ENCODE data around the gene TFPT. TPM values are rescaled to one million over a fixed set of nuclear protein-coding genes. Genes with fewer than 3 reads are reported as not detected.
"Not testable (repeated sequence)": the region's sequence is repeated elsewhere in the genome, so short reads cannot be mapped to it uniquely, and the experiment has no call there.

Gene TFPT
- total and polyA plus RNA-seq, 4 donors, result 2.4 to 5.6 (median 4.2) TPM

DNA sequence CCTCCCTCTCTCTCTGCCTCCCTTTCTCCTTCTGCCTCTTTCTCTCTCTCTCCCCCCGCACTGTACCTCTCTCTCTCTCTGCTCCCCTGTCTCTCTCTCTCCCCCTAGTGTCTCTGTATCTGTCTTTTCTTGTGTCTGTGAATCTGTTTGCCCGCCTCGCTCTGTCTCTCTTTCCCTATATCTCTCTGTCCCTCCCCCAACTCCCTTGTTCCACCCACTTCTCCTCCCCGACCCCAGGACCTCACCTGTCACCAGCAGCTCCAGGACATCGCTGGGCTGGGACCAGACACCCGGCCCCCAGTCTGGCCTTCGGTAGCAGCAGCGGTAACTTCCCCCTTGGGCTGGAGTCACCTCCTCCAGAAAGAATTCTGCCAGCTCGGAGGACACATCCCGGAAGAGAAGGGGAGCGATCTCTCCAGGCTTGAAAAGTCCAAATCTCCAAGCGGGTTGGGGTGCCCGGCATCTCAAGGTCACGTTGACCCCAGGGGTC is 18.8 kb downstream of the TFPT start (continued):
- TF ChIP-seq TAF1 (conservative IDR thresholded peaks at IDR 0.05), result no peak
- no peak for TF ChIP-seq YY1 (IDR thresholded peaks at IDR 0.05)

DNA sequence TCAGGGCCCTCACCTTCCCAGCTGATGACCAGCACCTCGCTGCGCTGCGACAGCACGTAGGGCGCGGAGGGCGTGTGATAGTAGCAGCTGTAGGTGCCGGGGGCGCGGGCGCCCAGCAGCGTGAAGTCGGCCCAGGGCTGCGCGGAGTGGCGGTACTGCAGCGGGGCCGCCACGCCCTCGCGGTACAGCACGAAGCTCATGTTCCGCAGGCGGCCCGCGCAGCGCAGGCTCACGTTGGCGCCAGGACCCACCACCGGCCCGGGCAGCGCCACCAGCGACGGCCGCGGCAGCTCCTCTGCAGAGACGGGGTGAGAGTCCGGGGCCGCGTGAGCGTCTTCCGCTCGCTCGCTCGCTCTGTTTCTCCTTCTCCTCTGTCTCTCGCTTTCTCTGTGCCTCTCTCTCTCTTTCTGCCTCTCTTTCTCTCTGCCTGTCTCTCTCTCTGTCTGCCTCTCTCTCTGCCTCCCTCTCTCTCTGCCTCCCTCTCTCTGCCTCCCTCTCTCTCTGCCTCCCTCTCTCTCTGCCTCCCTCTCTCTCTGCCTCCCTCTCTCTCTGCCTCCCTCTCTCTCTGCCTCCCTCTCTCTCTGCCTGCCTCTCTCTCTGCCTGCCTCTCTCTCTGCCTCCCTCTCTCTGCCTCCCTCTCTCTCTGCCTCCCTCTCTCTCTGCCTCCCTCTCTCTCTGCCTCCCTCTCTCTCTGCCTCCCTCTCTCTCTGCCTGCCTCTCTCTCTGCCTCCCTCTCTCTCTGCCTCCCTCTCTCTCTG is 19.4 kb downstream of the TFPT start:
- H3K9me3 ChIP-seq (ENCODE audit: control insufficient read depth in 4 of 4, low read length in 3 of 4); H3K4me1 ChIP-seq (ENCODE audit: control insufficient read depth in 4 of 4, insufficient read depth in 4 of 4, low read length in 3 of 4); H3K27ac ChIP-seq (ENCODE audit: low read depth in 1 of 2, low read length in 2 of 2); H3K9ac ChIP-seq (ENCODE audit: low read depth in 1 of 2, low read length in 2 of 2); H3K27me3 ChIP-seq (ENCODE audit: control insufficient read depth in 4 of 4, insufficient read depth in 4 of 4, low read length in 3 of 4); DNase-seq (ENCODE audit: low spot score); H3K36me3 ChIP-seq (ENCODE audit: control insufficient read depth in 4 of 4, insufficient read depth in 3 of 4, low read depth in 1 of 4, low read length in 3 of 4): not testable (repeated sequence)
- H3K4me3 ChIP-seq (ENCODE audit: low read depth in 1 of 3, low read length in 3 of 3), result peak overlapping the region in 1 of 3 donors; percentile 20
- WGBS, result 2% methylated on average over 46 of the region's 46 CpGs

DNA sequence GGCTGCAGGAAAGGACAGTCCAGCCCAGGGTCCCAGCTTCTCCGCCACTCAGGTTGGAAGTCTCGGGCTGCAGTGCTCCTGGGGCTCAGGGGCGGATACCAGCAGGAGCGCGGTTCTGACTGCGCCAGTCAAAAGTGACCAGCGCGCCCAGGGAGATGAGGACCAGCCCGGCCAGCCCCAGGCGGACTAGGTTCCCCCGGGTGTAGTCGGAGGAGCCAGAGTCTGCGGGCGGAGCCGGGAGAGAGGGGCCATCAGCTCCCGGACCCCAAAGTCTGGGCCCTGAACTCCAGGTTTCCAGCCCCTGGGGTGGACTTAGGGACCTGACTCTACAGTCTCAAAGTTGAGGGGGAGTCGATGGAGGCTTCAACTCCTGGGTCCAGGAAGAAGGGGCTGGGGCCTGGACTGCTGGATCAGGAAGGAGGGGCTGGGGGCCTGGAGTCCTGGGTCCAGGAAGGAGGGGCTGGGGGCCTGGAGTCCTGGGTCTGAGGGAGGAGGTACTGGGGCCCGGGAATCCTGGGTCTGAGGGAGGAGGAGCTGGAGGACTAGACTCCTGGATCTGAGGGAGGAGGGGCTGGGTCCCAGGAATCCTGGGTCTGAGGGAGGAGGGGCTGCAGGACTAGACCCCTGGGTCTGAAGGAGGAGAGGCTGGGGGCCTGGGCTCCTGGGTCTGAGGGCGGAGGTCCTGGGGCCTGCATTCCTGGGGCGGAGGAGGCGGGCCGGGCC is 20.2 kb downstream of the TFPT start:
- H3K4me1 ChIP-seq (ENCODE audit: control insufficient read depth in 4 of 4, insufficient read depth in 4 of 4, low read length in 3 of 4), result peaks cover 0 to 5% (median 4%) of the 10 kb centered on the region in 4 donors
- peaks cover 0 to 4% (median 0%) of the 10 kb centered on the region in 4 donors for H3K27me3 ChIP-seq (ENCODE audit: control insufficient read depth in 4 of 4, insufficient read depth in 4 of 4, low read length in 3 of 4)
- H3K4me3 ChIP-seq (ENCODE audit: low read depth in 1 of 3, low read length in 3 of 3), result peak overlapping the region in 1 of 3 donors; percentile 20
- no peaks in the 10 kb centered on the region for H3K9me3 ChIP-seq (ENCODE audit: control insufficient read depth in 4 of 4, low read length in 3 of 4)
- no peaks in the 10 kb centered on the region for H3K36me3 ChIP-seq (ENCODE audit: control insufficient read depth in 4 of 4, insufficient read depth in 3 of 4, low read depth in 1 of 4, low read length in 3 of 4)
- H3K27ac ChIP-seq (ENCODE audit: low read depth in 1 of 2, low read length in 2 of 2), result no peak overlapping the region
- DNase-seq (ENCODE audit: low spot score), result no peak
- no peak overlapping the region for H3K9ac ChIP-seq (ENCODE audit: low read depth in 1 of 2, low read length in 2 of 2)
- TF ChIP-seq, protein P1, sequence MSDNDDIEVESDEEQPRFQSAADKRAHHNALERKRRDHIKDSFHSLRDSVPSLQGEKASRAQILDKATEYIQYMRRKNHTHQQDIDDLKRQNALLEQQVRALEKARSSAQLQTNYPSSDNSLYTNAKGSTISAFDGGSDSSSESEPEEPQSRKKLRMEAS (IDR thresholded peaks at IDR 0.05), result no peak
- no peak for TF ChIP-seq FOXA1 (IDR thresholded peaks at IDR 0.05)
- TF ChIP-seq, protein P2, sequence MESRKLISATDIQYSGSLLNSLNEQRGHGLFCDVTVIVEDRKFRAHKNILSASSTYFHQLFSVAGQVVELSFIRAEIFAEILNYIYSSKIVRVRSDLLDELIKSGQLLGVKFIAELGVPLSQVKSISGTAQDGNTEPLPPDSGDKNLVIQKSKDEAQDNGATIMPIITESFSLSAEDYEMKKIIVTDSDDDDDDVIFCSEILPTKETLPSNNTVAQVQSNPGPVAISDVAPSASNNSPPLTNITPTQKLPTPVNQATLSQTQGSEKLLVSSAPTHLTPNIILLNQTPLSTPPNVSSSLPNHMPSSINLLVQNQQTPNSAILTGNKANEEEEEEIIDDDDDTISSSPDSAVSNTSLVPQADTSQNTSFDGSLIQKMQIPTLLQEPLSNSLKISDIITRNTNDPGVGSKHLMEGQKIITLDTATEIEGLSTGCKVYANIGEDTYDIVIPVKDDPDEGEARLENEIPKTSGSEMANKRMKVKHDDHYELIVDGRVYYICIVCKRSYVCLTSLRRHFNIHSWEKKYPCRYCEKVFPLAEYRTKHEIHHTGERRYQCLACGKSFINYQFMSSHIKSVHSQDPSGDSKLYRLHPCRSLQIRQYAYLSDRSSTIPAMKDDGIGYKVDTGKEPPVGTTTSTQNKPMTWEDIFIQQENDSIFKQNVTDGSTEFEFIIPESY (IDR thresholded peaks at IDR 0.05), result no peak
- no peak for TF ChIP-seq RAD21 (IDR thresholded peaks at IDR 0.05)
- 67% methylated on average over 22 of the region's 22 CpGs for WGBS

DNA sequence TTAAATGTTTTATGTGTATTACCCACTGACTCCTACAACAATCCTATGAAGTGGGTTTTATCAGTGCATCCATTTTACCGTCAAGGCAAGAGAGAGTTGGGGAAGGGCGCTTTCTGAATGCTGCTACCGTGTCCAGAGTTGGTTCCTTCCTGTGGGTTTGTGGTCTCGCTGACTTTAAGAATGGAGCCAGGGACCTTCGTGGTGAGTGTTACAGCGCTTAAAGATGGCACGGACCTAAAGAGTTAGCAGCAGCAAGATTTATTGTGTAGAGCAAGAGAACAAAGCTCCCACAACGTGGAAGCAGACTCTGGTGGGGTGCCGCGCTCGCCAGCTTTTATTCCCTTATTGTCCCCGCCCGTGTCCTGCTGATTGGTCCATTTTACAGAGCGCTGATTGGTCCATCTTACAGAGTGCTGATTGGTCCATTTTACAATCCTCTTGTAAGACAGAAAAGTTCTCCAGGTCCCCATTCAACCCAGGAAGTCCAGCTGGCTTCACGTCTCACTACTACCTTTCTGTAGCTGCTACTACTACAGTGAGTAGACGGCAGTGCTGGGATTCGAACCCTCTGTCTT is 20.9 kb downstream of the TFPT start:
- Histone ChIP-seq H3K4me3 (ENCODE audit: low read depth in 1 of 3, low read length in 3 of 3) (no peak overlapping the region), H3K9me3 (ENCODE audit: control insufficient read depth in 4 of 4, low read length in 3 of 4) (no peaks in the 10 kb centered on the region), H3K36me3 (ENCODE audit: control insufficient read depth in 4 of 4, insufficient read depth in 3 of 4, low read depth in 1 of 4, low read length in 3 of 4) (no peaks in the 10 kb centered on the region), H3K27me3 (ENCODE audit: control insufficient read depth in 4 of 4, insufficient read depth in 4 of 4, low read length in 3 of 4) (peaks cover 0 to 4% (median 0%) of the 10 kb centered on the region in 4 donors), H3K4me1 (ENCODE audit: control insufficient read depth in 4 of 4, insufficient read depth in 4 of 4, low read length in 3 of 4) (peaks cover 0 to 5% (median 4%) of the 10 kb centered on the region in 4 donors), H3K27ac (ENCODE audit: low read depth in 1 of 2, low read length in 2 of 2) (no peak overlapping the region), H3K9ac (ENCODE audit: low read depth in 1 of 2, low read length in 2 of 2) (no peak overlapping the region)
- DNase-seq (ENCODE audit: low spot score), result no peak
- TF ChIP-seq FOXA1 (IDR thresholded peaks at IDR 0.05), result no peak
- TF ChIP-seq RAD21 (IDR thresholded peaks at IDR 0.05), result no peak
- no peak for TF ChIP-seq JUND (IDR thresholded peaks at IDR 0.05)
- no peak for TF ChIP-seq RXRA (IDR thresholded peaks at IDR 0.05)
- no peak for TF ChIP-seq GABPA (IDR thresholded peaks at IDR 0.05 in 1 of 2, conservative IDR thresholded peaks at IDR 0.05 in 1 of 2)
- 81% methylated on average over 17 of the region's 17 CpGs for WGBS
